Skeletal muscle tissue (tissue), 4 donors: ENCODE results near the gene TSHZ1. TPM values are rescaled to one million over a fixed set of nuclear protein-coding genes. Genes with fewer than 3 reads are reported as not detected.

ENCODE experiments used
- H3K27ac ChIP-seq: one replicate; pipeline ENCODE4 v1.7.0; 2013; ENCODE audit warnings: mild to moderate bottlenecking, low read depth, low read length, inconsistent platforms
- H3K27me3 ChIP-seq, 3 donors: one replicate each; pipeline ENCODE4 v1.7.0; 2013; ENCODE audit warnings: low read length in 3 of 3; ENCODE audit not compliant: control insufficient read depth in 3 of 3, insufficient read depth in 3 of 3
- H3K36me3 ChIP-seq, 3 donors: one replicate each; pipeline ENCODE4 v1.7.0; 2013; ENCODE audit warnings: low read length in 3 of 3; ENCODE audit not compliant: control insufficient read depth in 3 of 3, insufficient read depth in 3 of 3
- H3K4me1 ChIP-seq, 3 donors: one replicate each; pipeline ENCODE4 v1.7.0; 2013; ENCODE audit warnings: low read length in 3 of 3, mild to moderate bottlenecking in 3 of 3; ENCODE audit not compliant: control insufficient read depth in 3 of 3, insufficient read depth in 3 of 3
- H3K4me3 ChIP-seq, 3 donors: one replicate each; pipeline ENCODE4 v1.7.0; 2013; ENCODE audit warnings: low read length in 3 of 3
- H3K9ac ChIP-seq, 3 donors: one replicate each; pipeline ENCODE4 v1.7.0; 2013; ENCODE audit warnings: low read length in 3 of 3, mild to moderate bottlenecking in 3 of 3, moderate library complexity in 2 of 3, low read depth in 1 of 3
- H3K9me3 ChIP-seq, 3 donors: one replicate each; pipeline ENCODE4 v1.7.0; 2013; ENCODE audit warnings: low read length in 3 of 3; ENCODE audit not compliant: control insufficient read depth in 3 of 3
- total RNA-seq: library from RNA; depleted of rRNA; stranded (reverse); fragments of >200 nt; gene quantifications from one replicate; pipeline ENCODE4 v1.2.3, GENCODE V29; 2014
- donor health status: Osteomylitis.

TSHZ1 gene
- total RNA-seq, 1 donor from 2014 or later = 5.7 TPM

GRCh38 chr18:75200071-75200470, 10.5 kb upstream of the TSHZ1 start:
- peak overlapping the region in 1 of 3 donors; percentile 24 for H3K9ac ChIP-seq
- H3K4me1 ChIP-seq = peaks cover 43 to 57% (median 56%) of the 10 kb centered on the region in 3 donors
- H3K4me3 ChIP-seq = no peak overlapping the region
- H3K27ac ChIP-seq = peak overlapping the region; percentile 83
- no peaks in the 10 kb centered on the region for H3K27me3 ChIP-seq
- H3K9me3 ChIP-seq = no peaks in the 10 kb centered on the region
- peaks cover 0 to 2% (median 0%) of the 10 kb centered on the region in 3 donors for H3K36me3 ChIP-seq

GRCh38 chr18:75200605-75201280, 9.9 kb upstream of the TSHZ1 start:
- H3K9ac ChIP-seq = peak overlapping the region in 1 of 3 donors; percentile 24
- peak overlapping the region in 1 of 3 donors; percentile 28 for H3K4me3 ChIP-seq
- H3K27ac ChIP-seq = peak overlapping the region; percentile 83
- peaks cover 0 to 2% (median 0%) of the 10 kb centered on the region in 3 donors for H3K36me3 ChIP-seq
- H3K27me3 ChIP-seq = no peaks in the 10 kb centered on the region
- no peaks in the 10 kb centered on the region for H3K9me3 ChIP-seq
- peaks cover 46 to 64% (median 59%) of the 10 kb centered on the region in 3 donors for H3K4me1 ChIP-seq

- H3K4me1 ChIP-seq = peaks cover 49 to 72% (median 63%) of the 10 kb centered on the region in 3 donors
- H3K9me3 ChIP-seq = no peaks in the 10 kb centered on the region
- peak overlapping the region; percentile 83 for H3K27ac ChIP-seq
- peak overlapping the region; percentile 28 to 49 (median 35) for H3K4me3 ChIP-seq
- H3K27me3 ChIP-seq = no peaks in the 10 kb centered on the region
- H3K36me3 ChIP-seq = peaks cover 0 to 2% (median 0%) of the 10 kb centered on the region in 3 donors
- peak overlapping the region; percentile 57 to 69 (median 61) for H3K9ac ChIP-seq
Observed at GRCh38 chr18:75201282-75202270, 9.0 kb upstream of the TSHZ1 start.

DNA sequence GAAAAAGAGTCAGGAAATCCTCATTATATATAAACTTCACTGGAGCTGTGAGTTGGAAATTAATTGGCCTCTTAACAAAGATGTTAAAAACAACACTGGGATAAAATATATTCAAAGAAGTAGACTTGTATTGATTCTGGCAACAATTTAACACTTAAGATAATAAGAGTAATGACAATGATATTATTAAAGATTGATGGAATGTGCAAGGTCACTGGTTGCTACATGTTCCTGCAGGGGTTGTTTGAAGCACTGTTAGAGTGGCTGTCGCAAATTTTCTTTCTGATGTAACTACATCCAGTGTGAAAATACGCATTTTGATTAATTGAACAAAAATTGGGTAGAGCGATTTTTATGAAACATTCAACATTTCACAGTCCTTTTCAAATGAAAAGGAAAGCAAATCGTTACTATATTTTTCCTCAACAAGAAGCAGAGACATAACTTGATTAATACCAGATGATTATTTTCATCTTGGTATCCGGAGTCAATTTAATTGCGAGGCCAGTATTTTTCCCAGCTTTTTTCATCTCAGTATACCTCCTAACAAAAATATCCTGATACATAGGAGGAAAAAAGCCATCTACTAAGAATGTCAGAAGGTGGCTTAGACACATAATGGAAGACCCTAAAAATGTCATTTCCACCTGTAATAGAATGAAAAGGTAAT, 7.8 kb upstream of the TSHZ1 start:
- Histone ChIP-seq H3K36me3 (peaks cover 0 to 2% (median 0%) of the 10 kb centered on the region in 3 donors), H3K27ac (peak overlapping the region; percentile 83), H3K4me3 (no peak overlapping the region), H3K9ac (peak overlapping the region in 1 of 3 donors; percentile 61), H3K9me3 (no peaks in the 10 kb centered on the region), H3K27me3 (no peaks in the 10 kb centered on the region), H3K4me1 (peaks cover 61 to 81% (median 75%) of the 10 kb centered on the region in 3 donors)

DNA sequence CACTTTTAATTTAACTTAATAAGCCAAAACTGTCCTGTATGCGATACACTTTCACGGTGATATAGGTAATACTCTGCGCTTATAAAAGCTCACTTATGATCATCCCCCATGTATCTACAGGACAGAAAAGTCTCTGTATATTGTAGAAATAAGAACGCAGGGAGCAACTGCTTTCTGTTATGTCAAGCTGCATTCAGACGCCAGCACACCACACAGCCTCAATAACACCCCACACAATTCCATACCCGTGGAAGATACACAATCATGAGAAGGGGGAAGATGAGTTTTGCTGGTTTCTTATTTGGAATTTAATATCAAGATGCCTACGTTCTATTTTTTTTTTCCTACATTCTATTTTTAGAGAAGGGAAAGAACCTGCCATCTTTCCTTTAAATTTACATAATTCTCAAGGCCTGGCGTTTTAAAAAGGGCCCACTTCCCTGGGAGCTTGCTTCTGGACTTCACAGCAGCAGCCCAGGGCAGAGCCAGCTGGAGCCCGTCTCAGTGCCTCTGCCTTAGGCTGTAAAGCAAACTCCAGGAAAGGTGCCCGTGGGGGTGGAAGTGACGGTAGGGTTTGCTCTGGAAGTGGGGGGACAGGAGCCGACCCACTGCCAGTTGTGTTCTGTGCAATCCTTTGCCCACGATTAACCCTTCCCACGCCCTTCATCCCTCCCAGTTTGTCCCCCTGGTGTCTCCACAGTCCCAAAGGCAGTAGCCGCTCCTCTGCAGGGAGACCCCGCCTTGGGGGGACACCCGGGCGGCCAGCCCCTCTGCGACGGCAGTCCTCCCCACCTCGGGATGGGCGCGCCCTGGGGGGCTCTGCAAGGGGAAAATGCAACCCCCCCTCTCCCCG, 7.0 kb upstream of the TSHZ1 start:
- Histone ChIP-seq H3K4me3 (peak overlapping the region; percentile 54 to 69 (median 63)), H3K9ac (peak overlapping the region; percentile 52 to 61 (median 58)), H3K4me1 (peaks cover 66 to 76% (median 72%) of the 10 kb centered on the region in 3 donors)

GRCh38 chr18:75204269-75204731, 6.3 kb upstream of the TSHZ1 start:
- Histone ChIP-seq H3K9ac (peak overlapping the region; percentile 58 to 86 (median 61)), H3K36me3 (peaks cover 0 to 2% (median 0%) of the 10 kb centered on the region in 3 donors), H3K27me3 (no peaks in the 10 kb centered on the region), H3K4me3 (peak overlapping the region; percentile 54 to 69 (median 63)), H3K9me3 (no peaks in the 10 kb centered on the region), H3K27ac (peak overlapping the region; percentile 83), H3K4me1 (peaks cover 66 to 76% (median 70%) of the 10 kb centered on the region in 3 donors)

More for the DNA sequence above, 7.0 kb upstream of the TSHZ1 start:
- Histone ChIP-seq H3K36me3 (peaks cover 0 to 2% (median 0%) of the 10 kb centered on the region in 3 donors), H3K27ac (peak overlapping the region; percentile 83), H3K27me3 (no peaks in the 10 kb centered on the region), H3K9me3 (no peaks in the 10 kb centered on the region)

- H3K36me3 ChIP-seq = peaks cover 0 to 2% (median 0%) of the 10 kb centered on the region in 3 donors
- H3K9ac ChIP-seq = peak overlapping the region; percentile 58 to 86 (median 68)
- no peaks in the 10 kb centered on the region for H3K9me3 ChIP-seq
- H3K4me1 ChIP-seq = peaks cover 62 to 70% (median 65%) of the 10 kb centered on the region in 3 donors
- no peaks in the 10 kb centered on the region for H3K27me3 ChIP-seq
- peak overlapping the region; percentile 54 to 69 (median 63) for H3K4me3 ChIP-seq
- H3K27ac ChIP-seq = peak overlapping the region; percentile 83
Observed at GRCh38 chr18:75204732-75205513, 5.7 kb upstream of the TSHZ1 start.

DNA sequence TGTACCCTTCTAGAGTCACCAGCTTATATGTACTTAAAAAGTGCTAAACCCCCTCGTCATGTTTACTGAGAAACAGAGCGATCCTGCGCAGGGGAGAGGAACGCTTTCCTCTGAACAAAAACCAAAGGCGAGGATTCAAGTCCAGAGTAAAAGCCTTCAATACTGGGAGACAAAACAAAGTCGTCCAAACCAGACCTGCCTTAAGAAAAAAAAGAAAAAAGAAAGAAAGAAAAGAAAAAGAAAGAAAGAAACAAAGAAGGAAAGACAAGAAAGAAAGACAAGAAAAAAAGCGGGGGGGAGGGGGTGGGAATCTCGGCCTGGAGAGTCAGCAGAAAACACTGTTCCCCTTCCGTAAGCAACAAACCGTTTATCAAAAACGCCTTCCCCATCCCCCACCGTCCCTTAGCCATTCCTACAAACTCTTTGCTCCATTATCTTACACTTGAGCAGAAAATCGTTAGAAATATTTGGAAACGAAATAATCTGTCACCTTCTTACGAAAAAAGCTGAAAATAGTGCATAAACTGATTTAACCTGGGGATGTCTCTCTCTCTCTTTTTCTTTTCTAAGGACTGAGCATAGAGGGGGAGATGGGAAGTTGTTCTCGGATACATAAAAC, 5.0 kb upstream of the TSHZ1 start:
- Histone ChIP-seq H3K27ac (peak overlapping the region; percentile 83), H3K9ac (peak overlapping the region; percentile 58 to 86 (median 68)), H3K36me3 (peaks cover 0 to 2% (median 0%) of the 10 kb centered on the region in 3 donors), H3K4me1 (peaks cover 55 to 64% (median 63%) of the 10 kb centered on the region in 3 donors), H3K27me3 (no peaks in the 10 kb centered on the region), H3K4me3 (peak overlapping the region in 2 of 3 donors; percentile 54 to 69), H3K9me3 (no peaks in the 10 kb centered on the region)
